Aorta (tissue), 5 donors: ENCODE data around the gene KIF14. TPM values are rescaled to one million over a fixed set of nuclear protein-coding genes. Genes with fewer than 3 reads are reported as not detected.
"Not testable (repeated sequence)": the region's sequence is repeated elsewhere in the genome, so short reads cannot be mapped to it uniquely, and the experiment has no call there.

ENCODE experiments used
- ATAC-seq: fragments of 200-7000 bp; cut with Tn5 transposase; one replicate; pipeline ENCODE4 v1.9.1; 2022; ENCODE audit warnings: moderate library complexity; ENCODE audit not compliant: low FRiP score
- DNase-seq, 2 donors: peaks; one replicate each; pipeline ENCODE4 v3.0.0-alpha.2; 2020
- H3K27ac ChIP-seq, 2 donors: one replicate each; pipeline ENCODE4 v1.5.1; 2013; ENCODE audit warnings: low read length in 2 of 2, mild to moderate bottlenecking in 2 of 2, moderate library complexity in 2 of 2, control low read depth in 1 of 2, inconsistent platforms in 1 of 2, low read depth in 1 of 2
- H3K27me3 ChIP-seq, 2 donors: one replicate each; pipeline ENCODE4 v1.6.1; 2013; ENCODE audit warnings: control low read depth in 1 of 2, low read length in 1 of 2, mild to moderate bottlenecking in 1 of 2, moderate library complexity in 1 of 2; ENCODE audit not compliant: insufficient read depth in 2 of 2, control insufficient read depth in 1 of 2
- H3K36me3 ChIP-seq, 2 donors: one replicate each; pipeline ENCODE4 v1.6.1; 2013; ENCODE audit warnings: control low read depth in 1 of 2, low read length in 1 of 2, mild to moderate bottlenecking in 1 of 2; ENCODE audit not compliant: insufficient read depth in 2 of 2, control insufficient read depth in 1 of 2
- H3K4me1 ChIP-seq, 2 donors: one replicate each; pipeline ENCODE4 v1.6.1; 2013; ENCODE audit warnings: low read length in 2 of 2, control low read depth in 1 of 2, mild to moderate bottlenecking in 1 of 2, moderate library complexity in 1 of 2; ENCODE audit not compliant: insufficient read depth in 2 of 2, control insufficient read depth in 1 of 2
- H3K4me3 ChIP-seq, 2 donors: one replicate each; pipeline ENCODE4 v1.5.1; 2013; ENCODE audit warnings: low read length in 2 of 2, control low read depth in 1 of 2, mild to moderate bottlenecking in 1 of 2
- H3K9me3 ChIP-seq: one replicate; pipeline ENCODE4 v1.6.1; 2013; ENCODE audit warnings: mild to moderate bottlenecking, low read length; ENCODE audit not compliant: control insufficient read depth
- WGBS, 2 donors: extraction: QIAGEN DNeasy Blood & Tissue Kit; methylation state at CpG; one replicate each; pipeline ENCODE4 v1.1.7; 2013; 5-methylcytosine and 5-hydroxymethylcytosine counted together
- intact Hi-C, 2 donors: fragments of 100-400 bp; cut with DNase I; formaldehyde crosslinking; loops; one replicate each; pipeline versions ENCODE4 v1.14.2 to v1.15.0; 2022
- polyA plus RNA-seq, 2 donors: library from polyadenylated mRNA; stranded (reverse); fragments of 200-250 nt; gene quantifications; one replicate each; pipeline ENCODE4 v1.2.3, GENCODE V29; 2013
- total RNA-seq, 2 donors: library from RNA; stranded (reverse); fragmentation: NEBNext Ultra II Directional; extraction: Animal tissue kit (Norgen Biotek cat#: 25700); gene quantifications; one replicate each; pipeline ENCODE4 v1.2.1, GENCODE V29; 2021
- donor health status: healthy with polysubstance abuse.
- donor health status: Bipolar disorder and iron deficiency.
- donor health status: DM: no; HTN: no; CAD: no.
- donor health status: DM: no; HTN: no; CAD: no.
- donor health status: DM: yes; HTN: yes; CAD: no.

Gene KIF14
- total and polyA plus RNA-seq, 4 donors = 0.13 to 0.60 (median 0.18) TPM

DNA sequence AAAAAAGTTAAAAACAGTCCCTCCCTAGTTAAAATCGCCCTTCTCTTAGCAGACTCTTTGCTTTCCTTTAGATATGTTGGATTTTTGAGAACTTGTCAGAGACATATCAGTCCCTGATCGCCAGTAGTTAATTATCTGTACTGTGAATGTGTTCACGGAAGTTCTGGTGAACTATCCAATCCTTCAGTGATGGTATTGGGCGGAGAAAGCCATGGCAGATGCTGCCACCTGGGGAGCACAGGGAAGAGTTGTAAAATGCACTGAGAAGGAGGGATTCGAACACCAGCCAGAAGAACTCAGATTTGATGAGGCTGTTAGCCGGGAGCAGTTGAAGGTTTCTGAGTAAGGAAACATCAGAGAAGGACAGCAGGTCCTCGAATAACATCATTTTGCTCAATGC lies 17.5 kb upstream of the KIF14 start:
- intact Hi-C loops = no loop called here
- Histone ChIP-seq H3K9me3 (no peaks in the 10 kb centered on the region), H3K27me3 (no peaks in the 10 kb centered on the region), H3K36me3 (no peaks in the 10 kb centered on the region), H3K4me1 (no peaks in the 10 kb centered on the region), H3K27ac (no peak overlapping the region), H3K4me3 (no peak overlapping the region)
- WGBS, 2 donors = 65% methylated on average over 7 of the region's 7 CpGs
- no peak for ATAC-seq
- no peak for DNase-seq

GRCh38 chr1:200636681-200637080 lies 16.1 kb upstream of the KIF14 start:
- H3K36me3 ChIP-seq = no peaks in the 10 kb centered on the region
- H3K4me1 ChIP-seq = no peaks in the 10 kb centered on the region
- ATAC-seq (no peak), DNase-seq (no peak)
- no peak overlapping the region for H3K27ac ChIP-seq
- no peaks in the 10 kb centered on the region for H3K9me3 ChIP-seq
- intact Hi-C loops = no loop called here
- H3K4me3 ChIP-seq = no peak overlapping the region
- WGBS, 2 donors = 98 to 100% methylated on average over 2 of the region's 2 CpGs
- no peaks in the 10 kb centered on the region for H3K27me3 ChIP-seq

- 36 to 38% methylated on average over 2 of the region's 2 CpGs for WGBS, 2 donors
- no peaks in the 10 kb centered on the region for H3K36me3 ChIP-seq
- H3K4me3 ChIP-seq = no peak overlapping the region
- H3K9me3 ChIP-seq = no peaks in the 10 kb centered on the region
- intact Hi-C loops = no loop called here
- H3K27ac ChIP-seq = no peak overlapping the region
- ATAC-seq = no peak
- H3K4me1 ChIP-seq = no peaks in the 10 kb centered on the region
- no peak for DNase-seq
- H3K27me3 ChIP-seq = no peaks in the 10 kb centered on the region
Observed at GRCh38 chr1:200634261-200635122, 13.9 kb upstream of the KIF14 start.

DNA sequence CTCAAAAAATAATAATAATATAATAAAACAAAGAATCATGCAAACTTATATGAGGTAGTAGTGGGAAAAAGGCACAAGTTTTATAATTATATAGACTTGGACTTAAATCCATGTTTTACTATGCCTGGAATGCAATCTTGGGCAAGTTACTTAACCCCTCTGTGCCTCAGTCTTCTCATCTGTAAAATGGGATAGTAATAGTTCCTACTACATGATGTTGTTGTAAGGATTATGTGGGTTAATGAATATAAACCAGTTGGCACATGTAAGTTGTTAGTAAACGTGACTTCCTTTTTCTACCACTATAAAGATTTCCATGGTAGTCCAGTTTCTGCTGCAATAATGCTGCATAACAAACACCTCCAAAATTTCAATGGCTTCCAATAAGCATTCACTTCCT lies 10.8 kb upstream of the KIF14 start:
- Histone ChIP-seq H3K27me3 (no peaks in the 10 kb centered on the region), H3K36me3 (no peaks in the 10 kb centered on the region), H3K9me3 (no peaks in the 10 kb centered on the region), H3K4me1 (no peaks in the 10 kb centered on the region), H3K27ac (no peak overlapping the region), H3K4me3 (no peak overlapping the region)
- no peak for ATAC-seq
- 92 to 95% methylated on average over 1 of the region's 1 CpG for WGBS, 2 donors
- intact Hi-C loops = no loop called here
- DNase-seq = no peak

GRCh38 chr1:200630515-200630899 lies 10.0 kb upstream of the KIF14 start:
- H3K9me3 ChIP-seq, H3K4me3 ChIP-seq, H3K27me3 ChIP-seq, ATAC-seq, H3K4me1 ChIP-seq, intact Hi-C loops, H3K36me3 ChIP-seq, H3K27ac ChIP-seq, DNase-seq: not testable (repeated sequence)
- WGBS, 2 donors = 97% methylated on average over 8 of the region's 8 CpGs

- Histone ChIP-seq H3K36me3 (no peaks in the 10 kb centered on the region), H3K27ac (no peak overlapping the region), H3K27me3 (no peaks in the 10 kb centered on the region), H3K4me3 (no peak overlapping the region), H3K9me3 (no peaks in the 10 kb centered on the region), H3K4me1 (no peaks in the 10 kb centered on the region)
- no peak for DNase-seq
- ATAC-seq = no peak
- intact Hi-C loops = loop anchor here (10.0 kb wide), 2 partner anchors 205 to 485 kb away; partner anchors contain the start of gene CACNA1S (in 1 of the 2)
- 84 to 86% methylated on average over 9 of the region's 9 CpGs for WGBS, 2 donors
Observed at GRCh38 chr1:200629876-200630514, 9.4 kb upstream of the KIF14 start.

- Histone ChIP-seq H3K9me3 (no peaks in the 10 kb centered on the region), H3K4me3 (no peak overlapping the region), H3K36me3 (no peaks in the 10 kb centered on the region), H3K27me3 (no peaks in the 10 kb centered on the region), H3K27ac (no peak overlapping the region), H3K4me1 (no peaks in the 10 kb centered on the region)
- no peak for ATAC-seq
- DNase-seq = no peak
- WGBS, 2 donors = 75 to 78% methylated on average over 7 of the region's 7 CpGs
- intact Hi-C loops = loop anchor here (10.0 kb wide), 2 partner anchors 206 to 486 kb away; partner anchors contain the start of gene CACNA1S (in 1 of the 2)
Observed at GRCh38 chr1:200628223-200628881, 7.8 kb upstream of the KIF14 start.

- no peak for DNase-seq
- Histone ChIP-seq H3K4me3 (no peak overlapping the region), H3K27me3 (no peaks in the 10 kb centered on the region), H3K9me3 (no peaks in the 10 kb centered on the region), H3K36me3 (no peaks in the 10 kb centered on the region), H3K27ac (no peak overlapping the region), H3K4me1 (no peaks in the 10 kb centered on the region)
- intact Hi-C loops = loop anchor here (10.0 kb wide), 2 partner anchors 207 to 487 kb away; partner anchors contain the start of gene CACNA1S (in 1 of the 2)
- no peak for ATAC-seq
- 90 to 92% methylated on average over 1 of the region's 1 CpG for WGBS, 2 donors
Observed at GRCh38 chr1:200627575-200628222, 7.1 kb upstream of the KIF14 start.
